GM18505 (cell line): Measurements from ENCODE around the gene PCDHGA11.
"Not testable (repeated sequence)": the region's sequence is repeated elsewhere in the genome, so short reads cannot be mapped to it uniquely, and the experiment has no call there.

ENCODE experiments used
- ATAC-seq: cut with Tn5 transposase; IDR thresholded peaks from one replicate; pipeline ENCODE4 v1.9.1; 2021; ENCODE audit not compliant: unreplicated experiment
- POLR2A ChIP-seq: IDR thresholded peaks from 4 replicates; pipeline ENCODE4 v1.6.1; 2011; ENCODE audit warnings: borderline replicate concordance; ENCODE audit not compliant: insufficient read depth, insufficient read length; ENCODE audit errors: extremely low read depth

The PCDHGA11 gene

DNA sequence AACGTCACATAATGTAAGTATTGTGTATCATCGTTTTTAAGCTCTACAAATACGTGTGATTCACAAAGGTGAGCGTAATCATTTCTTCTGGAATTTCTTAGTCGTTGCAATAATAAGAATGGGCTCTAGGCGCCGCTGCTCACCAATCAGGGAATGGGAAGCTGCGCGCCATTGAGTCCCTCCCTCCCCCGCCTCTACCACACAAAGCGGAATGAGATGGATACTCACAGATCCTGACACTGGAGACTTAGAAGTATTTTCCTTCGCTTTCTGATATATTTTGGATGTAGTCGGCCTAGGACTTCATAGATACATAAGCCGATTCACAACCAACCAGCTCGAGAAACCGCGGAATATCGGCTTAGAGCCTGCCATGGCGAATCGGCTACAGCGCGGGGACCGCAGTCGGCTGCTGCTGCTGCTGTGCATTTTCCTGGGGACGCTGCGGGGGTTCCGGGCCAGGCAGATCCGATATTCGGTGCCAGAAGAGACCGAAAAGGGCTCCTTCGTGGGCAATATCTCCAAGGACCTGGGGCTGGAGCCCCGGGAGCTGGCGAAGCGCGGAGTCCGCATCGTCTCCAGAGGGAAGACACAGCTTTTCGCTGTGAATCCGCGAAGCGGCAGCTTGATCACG, at the start of gene PCDHGA11:
PCDHGA11 (plus strand) TSS at position 197 of the 634 bp plus-strand sequence; CDS start at position 374, 177 bp downstream.
- peak; percentile 47 for ATAC-seq
- TF ChIP-seq POLR2A = no peak

DNA sequence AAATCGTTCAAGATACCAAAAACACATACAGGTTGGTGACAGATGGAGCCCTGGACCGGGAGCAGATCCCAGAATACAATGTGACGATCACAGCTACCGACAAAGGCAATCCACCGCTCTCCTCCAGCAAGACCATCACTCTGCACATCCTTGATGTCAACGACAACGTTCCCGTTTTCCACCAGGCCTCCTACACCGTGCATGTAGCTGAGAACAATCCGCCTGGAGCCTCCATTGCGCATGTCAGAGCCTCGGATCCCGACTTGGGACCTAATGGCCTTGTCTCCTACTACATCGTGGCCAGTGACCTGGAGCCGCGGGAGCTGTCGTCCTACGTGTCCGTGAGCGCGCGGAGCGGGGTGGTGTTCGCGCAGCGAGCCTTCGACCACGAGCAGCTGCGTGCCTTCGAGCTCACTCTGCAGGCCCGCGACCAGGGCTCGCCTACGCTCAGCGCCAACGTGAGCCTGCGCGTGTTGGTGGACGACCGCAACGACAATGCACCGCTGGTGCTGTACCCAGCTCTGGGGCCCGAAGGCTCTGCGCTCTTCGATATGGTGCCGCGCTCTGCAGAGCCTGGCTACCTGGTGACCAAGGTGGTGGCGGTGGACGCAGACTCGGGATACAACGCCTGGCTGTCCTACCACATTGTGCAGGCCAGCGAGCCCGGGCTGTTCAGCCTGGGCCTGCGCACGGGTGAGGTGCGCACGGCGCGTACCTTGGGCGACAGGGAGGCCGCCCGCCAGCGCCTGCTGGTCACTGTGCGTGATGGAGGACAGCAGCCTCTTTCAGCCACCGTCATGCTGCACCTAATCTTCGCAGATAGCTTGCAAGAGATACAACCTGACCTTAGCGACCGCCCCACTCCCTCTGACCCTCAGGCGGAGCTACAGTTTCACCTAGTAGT, 49.0 kb upstream of the PCDHGA11 start:
- TF ChIP-seq POLR2A = no peak
- no peak for ATAC-seq

- no peak for ATAC-seq
- no peak for TF ChIP-seq POLR2A
Observed at GRCh38 chr5:141373673-141374317, 47.1 kb upstream of the PCDHGA11 start, which contains the start of gene PCDHGA6. TSS of gene PCDHGA6 (plus strand) at chr5:141373891. CDS start at chr5:141374084, 193 bp downstream.

DNA sequence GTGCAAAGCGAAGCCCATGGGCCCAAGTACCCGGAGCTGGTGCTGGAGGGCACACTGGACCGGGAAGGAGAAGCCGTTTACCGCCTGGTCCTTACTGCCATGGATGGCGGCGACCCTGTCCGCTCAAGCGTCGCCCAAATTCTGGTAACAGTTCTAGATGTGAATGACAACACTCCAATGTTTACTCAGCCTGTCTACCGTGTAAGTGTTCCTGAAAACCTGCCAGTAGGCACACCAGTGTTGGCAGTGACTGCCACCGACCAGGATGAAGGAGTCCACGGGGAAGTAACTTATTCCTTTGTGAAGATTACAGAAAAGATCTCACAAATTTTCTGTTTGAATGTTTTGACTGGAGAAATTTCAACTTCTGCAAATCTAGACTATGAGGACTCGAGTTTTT, 46.2 kb upstream of the PCDHGA11 start:
- TF ChIP-seq POLR2A = no peak
- no peak for ATAC-seq

DNA sequence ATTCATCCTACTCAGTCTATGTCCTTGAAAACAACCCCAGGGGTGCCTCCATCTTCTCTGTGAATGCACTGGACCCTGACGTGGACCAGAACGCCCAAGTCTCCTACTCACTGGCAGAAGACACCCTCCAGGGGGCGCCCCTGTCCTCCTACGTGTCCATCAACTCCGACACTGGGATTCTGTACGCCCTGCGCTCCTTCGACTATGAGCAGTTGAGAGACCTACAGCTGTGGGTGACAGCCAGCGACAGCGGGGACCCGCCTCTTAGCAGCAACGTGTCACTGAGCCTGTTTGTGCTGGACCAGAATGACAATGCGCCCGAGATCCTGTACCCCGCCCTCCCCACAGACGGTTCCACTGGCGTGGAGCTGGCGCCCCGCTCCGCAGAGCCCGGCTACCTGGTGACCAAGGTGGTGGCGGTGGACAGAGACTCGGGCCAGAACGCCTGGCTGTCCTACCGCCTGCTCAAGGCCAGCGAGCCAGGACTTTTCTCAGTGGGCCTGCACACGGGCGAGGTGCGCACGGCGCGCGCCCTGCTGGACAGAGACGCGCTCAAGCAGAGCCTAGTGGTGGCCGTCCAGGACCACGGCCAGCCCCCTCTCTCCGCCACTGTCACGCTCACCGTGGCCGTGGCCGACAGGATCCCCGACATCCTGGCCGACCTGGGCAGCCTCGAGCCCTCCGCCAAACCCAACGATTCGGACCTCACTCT, 45.3 kb upstream of the PCDHGA11 start:
- ATAC-seq = not testable (repeated sequence)

DNA sequence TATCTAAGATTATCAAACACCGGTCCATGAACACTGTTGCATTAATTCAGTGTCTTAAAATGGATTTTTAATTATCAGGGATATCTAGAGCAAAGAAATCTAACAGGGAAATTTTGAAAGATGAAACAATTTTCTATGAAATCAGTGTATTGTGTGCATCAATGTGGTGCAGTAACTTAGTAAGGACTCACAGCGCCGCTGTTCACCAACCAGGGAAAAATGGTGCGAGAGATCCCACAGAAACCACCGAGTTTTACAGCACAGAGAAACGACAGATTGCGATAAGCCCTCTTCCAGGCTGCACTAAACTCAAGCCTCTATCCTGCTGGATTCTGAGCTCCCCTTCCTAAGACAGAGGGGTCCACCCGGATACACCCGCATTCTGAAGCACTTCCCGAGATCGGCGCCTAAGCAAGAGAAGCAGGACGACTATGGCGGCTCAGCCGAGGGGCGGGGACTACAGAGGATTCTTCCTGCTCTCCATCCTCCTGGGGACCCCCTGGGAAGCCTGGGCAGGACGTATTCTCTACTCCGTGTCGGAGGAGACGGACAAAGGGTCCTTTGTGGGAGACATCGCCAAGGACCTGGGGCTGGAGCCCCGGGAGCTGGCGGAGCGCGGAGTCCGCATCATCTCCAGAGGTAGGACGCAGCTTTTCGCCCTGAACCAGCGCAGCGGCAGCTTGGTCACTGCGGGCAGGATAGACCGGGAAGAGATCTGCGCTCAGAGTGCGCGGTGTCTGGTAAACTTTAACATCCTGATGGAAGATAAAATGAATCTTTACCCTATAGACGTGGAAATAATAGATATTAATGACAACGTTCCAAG, 38.2 kb upstream of the PCDHGA11 start, which contains the start of gene PCDHGA7:
PCDHGA7 (plus strand) TSS at position 274 of the 826 bp plus-strand sequence; CDS start at position 432, 158 bp downstream.
- ATAC-seq = no peak
- TF ChIP-seq POLR2A = no peak

GRCh38 chr5:141383345-141383744, 37.5 kb upstream of the PCDHGA11 start:
- TF ChIP-seq POLR2A = no peak
- no peak for ATAC-seq

- ATAC-seq = no peak
- no peak for TF ChIP-seq POLR2A
Observed at GRCh38 chr5:141384471-141385267, 36.2 kb upstream of the PCDHGA11 start.

DNA sequence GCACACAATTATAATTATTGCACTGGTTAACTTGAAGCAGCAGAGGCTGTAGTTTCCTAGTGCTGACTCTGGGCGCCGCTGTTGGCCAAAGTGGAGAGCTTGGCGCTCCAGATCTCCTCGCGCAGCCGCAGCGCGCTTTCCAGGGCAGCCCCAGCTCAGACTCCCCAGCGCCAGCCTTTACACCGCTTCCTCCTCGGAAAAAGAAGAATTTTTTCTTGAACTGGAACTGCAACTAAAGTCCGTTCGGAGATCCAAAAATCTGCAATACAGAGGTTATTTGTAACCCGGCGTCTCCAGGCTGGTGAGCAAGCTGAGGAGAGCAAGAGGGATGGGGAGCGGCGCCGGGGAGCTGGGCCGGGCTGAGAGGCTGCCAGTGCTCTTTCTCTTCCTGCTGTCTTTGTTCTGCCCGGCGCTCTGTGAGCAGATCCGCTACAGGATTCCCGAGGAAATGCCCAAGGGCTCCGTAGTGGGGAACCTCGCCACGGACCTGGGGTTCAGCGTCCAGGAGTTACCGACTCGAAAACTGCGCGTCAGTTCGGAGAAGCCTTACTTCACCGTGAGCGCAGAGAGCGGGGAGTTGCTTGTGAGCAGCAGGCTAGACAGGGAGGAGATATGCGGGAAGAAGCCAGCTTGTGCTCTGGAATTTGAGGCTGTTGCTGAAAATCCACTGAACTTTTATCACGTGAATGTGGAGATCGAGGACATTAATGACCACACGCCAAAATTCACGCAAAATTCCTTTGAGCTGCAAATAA, 33.1 kb upstream of the PCDHGA11 start, which contains the start of gene PCDHGB4:
PCDHGB4 (plus strand) TSS at position 142 of the 755 bp plus-strand sequence; CDS start at position 329, 187 bp downstream.
- ATAC-seq = not testable (repeated sequence)

- no peak for ATAC-seq
- no peak for TF ChIP-seq POLR2A
Observed at GRCh38 chr5:141388661-141389060, 32.2 kb upstream of the PCDHGA11 start.

GRCh38 chr5:141389153-141390042, 31.5 kb upstream of the PCDHGA11 start:
- TF ChIP-seq POLR2A = no peak
- ATAC-seq = no peak
